DMS 273 (cell line): ENCODE data around the gene OSBPL3.

Source experiments
- DNase-seq: peaks from one replicate; lab custom pipeline; 2025; ENCODE audit not compliant: unreplicated experiment; lab: John Stamatoyannopoulos, UW

The OSBPL3 gene

GRCh38 chr7:24773646-24774045 lies 206.3 kb downstream of the OSBPL3 start:
- DNase-seq: no peak

- DNase-seq: no peak
These were observed 210.1 kb downstream of the OSBPL3 start for GRCh38 chr7:24769851-24770250.

DNA sequence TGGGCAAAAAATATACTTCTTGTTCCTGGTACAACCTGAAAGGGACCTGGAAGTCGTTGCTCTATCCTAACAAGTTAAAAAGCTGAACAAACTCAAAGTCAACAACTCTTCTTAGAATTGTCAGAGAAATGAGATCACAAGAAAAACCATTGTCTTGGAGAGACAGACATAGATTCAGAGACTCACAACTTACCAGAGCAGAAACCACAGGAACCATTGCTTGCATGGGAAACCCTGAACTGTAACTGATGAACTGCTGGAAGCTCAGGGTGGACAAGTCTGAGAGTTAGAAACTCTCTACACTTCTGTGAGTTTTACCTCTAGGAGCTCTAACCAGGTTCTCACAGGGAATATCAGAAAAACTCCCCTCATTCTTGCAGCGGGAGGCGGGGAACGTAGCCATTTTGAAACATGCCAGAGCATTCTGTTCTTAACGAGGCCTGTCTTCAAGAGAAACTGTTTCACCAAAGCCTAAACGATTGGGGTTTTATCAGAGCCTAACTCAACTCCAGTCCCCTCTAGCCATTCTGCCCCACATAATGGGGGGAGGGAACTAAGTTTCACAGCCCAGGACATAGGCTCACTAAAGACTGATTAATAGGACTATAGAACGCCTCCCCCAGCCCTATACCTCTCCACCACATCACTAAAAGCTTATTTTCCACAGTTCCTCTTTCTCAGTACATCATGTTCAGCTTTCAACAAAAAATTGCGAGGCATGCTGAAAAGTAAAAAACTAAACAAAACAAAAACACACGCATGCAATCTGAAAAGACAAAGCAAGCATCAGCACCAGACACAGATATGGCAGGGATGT lies 210.8 kb downstream of the OSBPL3 start:
- DNase-seq: no peak

DNA sequence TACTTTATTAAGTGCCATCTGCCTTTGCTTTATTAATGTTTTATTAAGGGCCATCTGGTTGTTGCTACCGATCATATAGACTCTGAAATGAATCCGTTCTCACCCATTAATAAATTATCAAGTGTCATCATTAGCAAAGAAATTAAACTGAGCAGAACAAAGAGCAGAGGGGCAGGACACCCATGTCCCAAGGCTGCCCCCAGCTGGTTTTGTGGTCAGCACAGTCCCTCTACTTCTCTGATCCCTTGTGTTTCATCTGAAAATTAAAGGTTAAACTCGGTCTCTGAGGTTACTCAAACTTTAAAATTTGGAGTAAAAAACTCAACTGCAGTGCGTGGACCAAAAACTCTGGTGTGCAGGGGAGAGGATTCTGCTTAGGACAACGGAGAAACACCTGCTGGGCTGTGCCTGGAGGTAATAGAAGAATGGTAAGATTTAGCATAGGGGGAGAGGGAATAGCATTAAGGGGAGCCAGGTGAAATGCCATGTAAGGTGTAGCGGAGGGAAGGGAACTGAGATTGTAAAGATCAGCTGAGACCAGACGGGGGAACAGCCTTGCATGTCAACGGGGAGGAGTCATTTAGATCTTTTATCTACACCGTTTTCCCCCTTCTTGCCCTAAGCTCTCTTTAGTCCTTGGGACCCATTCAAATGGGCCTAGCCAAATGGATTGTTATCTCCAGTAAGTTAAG lies 212.0 kb downstream of the OSBPL3 start:
- no peak for DNase-seq

GRCh38 chr7:24764972-24765744 lies 214.8 kb downstream of the OSBPL3 start:
- DNase-seq: peak; percentile 53

GRCh38 chr7:24764011-24764410 lies 216.0 kb downstream of the OSBPL3 start:
- no peak for DNase-seq

- no peak for DNase-seq
These were observed 216.6 kb downstream of the OSBPL3 start for GRCh38 chr7:24763303-24763901.

DNA sequence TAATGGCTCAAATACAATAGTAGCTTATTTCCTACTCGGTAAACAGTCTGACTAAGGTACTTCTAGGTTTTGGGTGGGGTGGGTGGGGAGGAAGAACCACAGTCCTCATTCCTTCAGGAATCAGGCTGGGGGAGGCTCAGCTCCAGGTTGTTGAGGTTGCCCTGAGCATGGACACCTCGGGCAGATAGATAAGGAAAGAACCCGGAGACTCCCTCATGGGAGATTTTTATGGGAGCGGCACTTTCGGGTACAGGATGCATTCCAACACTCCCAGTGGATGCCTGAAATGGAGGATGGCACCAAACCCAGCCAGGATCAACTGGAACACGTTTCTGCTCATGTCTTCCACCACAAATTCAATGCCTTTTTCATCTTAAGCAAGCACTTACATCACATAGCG lies 217.2 kb downstream of the OSBPL3 start:
- no peak for DNase-seq

DNA sequence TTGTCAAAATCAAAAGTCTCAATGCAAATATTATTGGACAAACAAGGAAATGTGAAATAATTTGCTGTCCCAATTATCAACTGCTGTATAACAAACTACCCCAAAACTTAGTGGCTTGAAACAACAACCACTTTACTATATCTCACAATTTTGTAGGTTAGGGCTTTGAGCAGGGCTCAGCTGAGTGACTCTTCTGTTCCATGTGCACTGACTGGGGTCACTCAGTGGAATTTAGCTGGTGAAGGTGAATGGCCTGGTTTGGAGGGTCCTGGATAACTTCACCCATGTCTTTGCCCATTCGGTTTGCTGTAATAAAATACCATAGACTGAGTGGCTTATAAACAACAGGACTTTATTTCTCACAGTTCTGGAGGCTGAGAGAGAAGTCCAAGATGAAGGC lies 219.0 kb downstream of the OSBPL3 start:
- no peak for DNase-seq

DNA sequence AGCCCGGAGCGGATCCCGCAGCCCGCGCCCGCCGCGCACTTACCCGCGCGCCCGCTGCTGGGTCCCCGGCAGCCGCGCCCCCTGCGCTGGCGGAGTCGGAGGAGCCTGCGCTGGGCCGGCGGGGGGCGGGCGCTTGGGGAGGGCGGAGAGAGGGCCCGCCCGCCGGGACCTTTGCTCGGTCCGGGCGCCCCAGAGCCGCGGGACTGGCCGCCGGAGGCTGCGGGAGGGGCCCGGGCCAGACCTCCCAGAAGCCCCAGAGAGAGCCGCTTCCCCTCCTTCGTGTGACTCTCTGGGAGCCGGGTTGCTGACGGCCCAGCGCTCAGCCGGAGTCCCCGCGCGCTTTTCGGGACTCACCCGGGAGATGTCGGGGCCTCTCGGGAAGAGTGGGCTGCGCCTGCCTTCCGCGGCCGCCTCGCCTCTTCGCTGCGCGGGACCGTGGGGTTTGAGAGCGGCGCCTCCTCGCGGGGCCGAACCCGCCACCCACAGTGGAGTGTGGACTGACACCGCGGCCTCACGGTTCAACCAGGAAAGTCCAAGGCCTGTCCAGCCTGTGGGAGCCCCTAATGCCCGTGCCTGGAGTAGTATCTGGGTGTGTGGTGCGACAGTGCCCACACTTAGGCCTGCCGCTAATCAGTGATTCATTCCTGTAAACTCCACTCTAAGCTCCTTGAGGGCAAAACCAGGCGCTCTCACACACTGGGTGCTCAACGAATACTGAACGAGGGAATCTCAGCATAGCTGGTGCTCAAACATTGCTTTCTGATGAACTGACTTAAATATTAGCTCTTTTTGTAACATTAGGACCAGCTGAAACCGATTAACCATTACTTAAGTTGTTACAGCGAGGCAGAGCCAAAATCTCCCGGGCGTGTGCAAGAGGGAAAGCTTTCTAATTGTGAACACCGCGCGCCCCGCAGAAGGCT lies 222.4 kb downstream of the OSBPL3 start, which contains the start of gene GSDME:
GSDME (minus strand) TSS at position 112 of the 923 bp plus-strand sequence. CDS start 7,690 bp downstream, outside the sequence.
- DNase-seq: peak; percentile 88

GRCh38 chr7:24756545-24757352 lies 223.2 kb downstream of the OSBPL3 start:
- DNase-seq: peak; percentile 88

GRCh38 chr7:24755541-24756407 lies 224.2 kb downstream of the OSBPL3 start:
- no peak for DNase-seq

- no peak for DNase-seq
These were observed 225.0 kb downstream of the OSBPL3 start for GRCh38 chr7:24754906-24755506.

GRCh38 chr7:24752073-24752800 lies 227.7 kb downstream of the OSBPL3 start:
- no peak for DNase-seq

DNA sequence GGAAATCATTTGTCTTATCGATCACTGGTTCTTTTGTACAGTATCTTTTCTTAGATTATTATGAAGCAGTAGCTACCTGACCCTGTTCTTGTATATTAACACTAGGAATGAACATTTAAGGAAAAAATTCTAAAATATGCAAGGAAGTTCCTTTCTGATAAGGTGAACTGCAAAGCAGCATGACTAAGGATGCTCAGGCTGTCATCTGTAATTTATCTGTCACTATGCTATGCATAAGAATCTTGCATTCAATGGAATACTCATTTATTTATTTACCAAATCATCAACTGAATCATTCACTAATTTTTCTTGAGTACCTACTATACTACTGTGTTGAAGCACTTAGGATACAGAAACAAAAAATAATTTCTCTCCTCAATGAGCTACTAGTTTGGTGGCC lies 228.5 kb downstream of the OSBPL3 start:
- no peak for DNase-seq

GRCh38 chr7:24750441-24751055 lies 229.4 kb downstream of the OSBPL3 start:
- DNase-seq: no peak

- DNase-seq: no peak
These were observed 231.5 kb downstream of the OSBPL3 start for GRCh38 chr7:24748521-24748920.
